Mesenchymal stem cell (in vitro differentiated cells and primary cell): ENCODE measurements around the gene CRYZ.

Experiments used
- DNase-seq: peaks from one replicate; pipeline ENCODE4 v3.0.0-alpha.2; 2013
- H2AFZ ChIP-seq: one replicate; pipeline ENCODE4 v1.6.1; 2013; ENCODE audit warnings: low read depth, mild to moderate bottlenecking, control low read depth, inconsistent platforms, low read length, moderate library complexity
- H2AK5ac ChIP-seq: 2 replicates; pipeline ENCODE4 v1.6.1; 2013; ENCODE audit warnings: low read length, moderate library complexity, mild to moderate bottlenecking, inconsistent platforms; ENCODE audit not compliant: severe bottlenecking
- H2BK120ac ChIP-seq: one replicate; pipeline ENCODE4 v1.6.1; 2013; ENCODE audit warnings: low read depth, mild to moderate bottlenecking, inconsistent platforms, low read length, moderate library complexity
- H2BK12ac ChIP-seq, 2 experiments: one replicate each; pipeline ENCODE4 v1.6.1; 2013; ENCODE audit warnings: inconsistent platforms in 2 of 2, low read length in 2 of 2, mild to moderate bottlenecking in 2 of 2, moderate library complexity in 2 of 2, control low read depth in 1 of 2
- H2BK15ac ChIP-seq: one replicate; pipeline ENCODE4 v1.6.1; 2013; ENCODE audit warnings: mild to moderate bottlenecking, low read depth, inconsistent platforms; ENCODE audit not compliant: poor library complexity, severe bottlenecking
- H2BK5ac ChIP-seq: 2 replicates; pipeline ENCODE4 v1.6.1; 2013; ENCODE audit warnings: low read depth, mild to moderate bottlenecking, low read length, control low read depth, inconsistent platforms; ENCODE audit not compliant: poor library complexity, severe bottlenecking
- H3K14ac ChIP-seq, 2 experiments: one replicate each; pipeline ENCODE4 v1.6.1; 2013; ENCODE audit warnings: inconsistent platforms in 2 of 2, low read length in 2 of 2, control low read depth in 1 of 2, mild to moderate bottlenecking in 1 of 2, moderate library complexity in 1 of 2
- H3K18ac ChIP-seq, 2 experiments: one replicate each; pipeline ENCODE4 v1.6.1; 2013; ENCODE audit warnings: inconsistent platforms in 2 of 2, low read length in 2 of 2, control low read depth in 1 of 2, low read depth in 1 of 2, mild to moderate bottlenecking in 1 of 2
- H3K23ac ChIP-seq, 2 experiments: one replicate each; pipeline ENCODE4 v1.6.1; 2013; ENCODE audit warnings: inconsistent platforms in 2 of 2, low read length in 2 of 2, mild to moderate bottlenecking in 2 of 2, moderate library complexity in 2 of 2, control low read depth in 1 of 2
- H3K27ac ChIP-seq: 2 replicates; pipeline ENCODE4 v1.5.1; 2013; ENCODE audit warnings: mild to moderate bottlenecking, moderate library complexity, low read length, control low read depth, inconsistent platforms; ENCODE audit not compliant: poor library complexity, severe bottlenecking
- H3K27me3 ChIP-seq, 2 experiments: 2 replicates each; pipeline versions ENCODE4 v1.6.1 to v1.7.0; 2013; ENCODE audit warnings: low read length in 2 of 2, mild to moderate bottlenecking in 2 of 2, moderate library complexity in 2 of 2, control low read depth in 1 of 2, inconsistent platforms in 1 of 2; ENCODE audit not compliant: control insufficient read depth in 1 of 2, insufficient read depth in 1 of 2
- H3K36me3 ChIP-seq, 2 experiments: 2 replicates each; pipeline versions ENCODE4 v1.6.1 to v1.7.0; 2013; ENCODE audit warnings: low read length in 2 of 2, control low read depth in 1 of 2, inconsistent platforms in 1 of 2, low read depth in 1 of 2, mild to moderate bottlenecking in 1 of 2; ENCODE audit not compliant: insufficient read depth in 2 of 2, control insufficient read depth in 1 of 2
- H3K4ac ChIP-seq, 2 experiments: one replicate each; pipeline ENCODE4 v1.6.1; 2013; ENCODE audit warnings: inconsistent platforms in 2 of 2, low read length in 2 of 2, mild to moderate bottlenecking in 2 of 2, moderate library complexity in 2 of 2, control low read depth in 1 of 2, low read depth in 1 of 2
- H3K4me1 ChIP-seq: 2 replicates; pipeline ENCODE4 v1.6.1; 2013; ENCODE audit warnings: low read depth, low read length, control low read depth; ENCODE audit not compliant: control insufficient read depth, insufficient read depth
- H3K4me2 ChIP-seq: 2 replicates; pipeline ENCODE4 v1.6.1; 2013; ENCODE audit warnings: low read length, mild to moderate bottlenecking, inconsistent platforms; ENCODE audit not compliant: poor library complexity, severe bottlenecking
- H3K4me3 ChIP-seq, 2 experiments: 2 replicates each; pipeline versions ENCODE4 v1.5.1 to v1.7.0; 2013; ENCODE audit warnings: low read length in 2 of 2, mild to moderate bottlenecking in 2 of 2, control low read depth in 1 of 2, low read depth in 1 of 2; ENCODE audit not compliant: insufficient read depth in 1 of 2
- H3K79me1 ChIP-seq: replicated peaks from 2 replicates; pipeline ENCODE4 v1.6.1; 2013; ENCODE audit warnings: mild to moderate bottlenecking, control low read depth, low read length, inconsistent platforms; ENCODE audit not compliant: poor library complexity, severe bottlenecking
- H3K9ac ChIP-seq: 2 replicates; pipeline ENCODE4 v1.7.0; 2013; ENCODE audit warnings: mild to moderate bottlenecking, low read length, moderate library complexity
- H3K9me3 ChIP-seq: 2 replicates; pipeline ENCODE4 v1.7.0; 2013; ENCODE audit warnings: mild to moderate bottlenecking, low read length; ENCODE audit not compliant: control insufficient read depth
- H4K8ac ChIP-seq: one replicate; pipeline ENCODE4 v1.6.1; 2013; ENCODE audit warnings: inconsistent platforms, mild to moderate bottlenecking, low read length, moderate library complexity
- H4K91ac ChIP-seq: one replicate; pipeline ENCODE4 v1.6.1; 2013; ENCODE audit warnings: mild to moderate bottlenecking, low read length, inconsistent platforms
- WGBS: methylation state at CpG from one replicate; pipeline ENCODE4 v1.1.7; 2013; ENCODE audit warnings: mixed read lengths; 5-methylcytosine and 5-hydroxymethylcytosine counted together

The CRYZ gene

GRCh38 chr1:74681001-74681400 is 51.8 kb downstream of the CRYZ start:
- H3K14ac ChIP-seq = no peak overlapping the region
- H2BK120ac ChIP-seq = no peak overlapping the region
- H4K8ac ChIP-seq = no peak overlapping the region
- H3K18ac ChIP-seq = no peak overlapping the region
- H2AK5ac ChIP-seq = no peak overlapping the region
- H2BK5ac ChIP-seq = no peak overlapping the region
- no peaks in the 10 kb centered on the region for H3K79me1 ChIP-seq
- H2AFZ ChIP-seq = no peak overlapping the region
- H3K4me2 ChIP-seq = no peak overlapping the region
- H3K9me3 ChIP-seq = no peaks in the 10 kb centered on the region
- no peak overlapping the region for H2BK15ac ChIP-seq
- H4K91ac ChIP-seq = no peak overlapping the region
- 100% methylated on average over 2 of the region's 3 CpGs for WGBS
- no peaks in the 10 kb centered on the region for H3K4me1 ChIP-seq
- no peak overlapping the region for H2BK12ac ChIP-seq
- no peak overlapping the region for H3K9ac ChIP-seq
- no peak overlapping the region for H3K4ac ChIP-seq
- no peaks in the 10 kb centered on the region for H3K27me3 ChIP-seq
- no peaks in the 10 kb centered on the region for H3K36me3 ChIP-seq
- no peak overlapping the region for H3K27ac ChIP-seq
- no peak overlapping the region for H3K4me3 ChIP-seq
- DNase-seq = no peak
- no peak overlapping the region for H3K23ac ChIP-seq

- H3K4me1 ChIP-seq = no peaks in the 10 kb centered on the region
- no peak overlapping the region for H2AK5ac ChIP-seq
- WGBS = 100% methylated on average over 2 of the region's 2 CpGs
- no peak overlapping the region for H3K4me3 ChIP-seq
- H3K23ac ChIP-seq = no peak overlapping the region
- no peak overlapping the region for H2BK15ac ChIP-seq
- no peaks in the 10 kb centered on the region for H3K9me3 ChIP-seq
- no peak overlapping the region for H4K8ac ChIP-seq
- no peak for DNase-seq
- H3K27ac ChIP-seq = no peak overlapping the region
- H3K36me3 ChIP-seq = no peaks in the 10 kb centered on the region
- no peak overlapping the region for H2BK120ac ChIP-seq
- H3K18ac ChIP-seq = no peak overlapping the region
- H3K4me2 ChIP-seq = no peak overlapping the region
- no peak overlapping the region for H3K4ac ChIP-seq
- H2BK12ac ChIP-seq = no peak overlapping the region
- no peak overlapping the region for H2BK5ac ChIP-seq
- no peaks in the 10 kb centered on the region for H3K79me1 ChIP-seq
- H3K27me3 ChIP-seq = peaks cover 0 to 6% of the 10 kb centered on the region in 2 experiments
- H2AFZ ChIP-seq = no peak overlapping the region
- H3K14ac ChIP-seq = no peak overlapping the region
- no peak overlapping the region for H4K91ac ChIP-seq
- no peak overlapping the region for H3K9ac ChIP-seq
Observed at GRCh38 chr1:74679811-74680210, 53.0 kb downstream of the CRYZ start.

GRCh38 chr1:74677926-74678325 is 54.9 kb downstream of the CRYZ start:
- Histone ChIP-seq H2AK5ac (no peak overlapping the region), H2BK15ac (no peak overlapping the region), H4K91ac (no peak overlapping the region), H3K27me3 (peaks cover 0 to 22% of the 10 kb centered on the region in 2 experiments), H3K9ac (no peak overlapping the region), H3K4me1 (peaks cover 4% of the 10 kb centered on the region), H3K79me1 (no peaks in the 10 kb centered on the region), H3K14ac (no peak overlapping the region), H2BK120ac (no peak overlapping the region), H3K4ac (no peak overlapping the region), H3K4me3 (no peak overlapping the region), H4K8ac (no peak overlapping the region), H2BK12ac (no peak overlapping the region), H3K4me2 (no peak overlapping the region), H3K18ac (no peak overlapping the region), H3K36me3 (no peaks in the 10 kb centered on the region), H2AFZ (no peak overlapping the region), H3K23ac (no peak overlapping the region), H3K27ac (no peak overlapping the region), H3K9me3 (no peaks in the 10 kb centered on the region), H2BK5ac (no peak overlapping the region)
- DNase-seq = no peak

- Histone ChIP-seq H3K27ac (no peak overlapping the region), H2BK5ac (no peak overlapping the region), H3K14ac (no peak overlapping the region), H4K91ac (no peak overlapping the region), H3K79me1 (no peaks in the 10 kb centered on the region), H3K4me1 (peaks cover 4% of the 10 kb centered on the region), H2BK120ac (no peak overlapping the region), H2BK15ac (no peak overlapping the region), H3K4ac (no peak overlapping the region), H4K8ac (no peak overlapping the region), H3K36me3 (no peaks in the 10 kb centered on the region), H3K4me3 (peak overlapping the region in 1 of 2 experiments; percentile 75), H2AFZ (no peak overlapping the region), H3K27me3 (peaks cover 0 to 27% of the 10 kb centered on the region in 2 experiments), H3K23ac (no peak overlapping the region), H2BK12ac (no peak overlapping the region), H2AK5ac (no peak overlapping the region), H3K18ac (no peak overlapping the region), H3K9ac (peak overlapping the region; percentile 38), H3K4me2 (no peak overlapping the region), H3K9me3 (no peaks in the 10 kb centered on the region)
- WGBS = 37% methylated on average over 6 of the region's 6 CpGs
- DNase-seq = no peak
Observed at GRCh38 chr1:74674278-74675048, 58.4 kb downstream of the CRYZ start.
